NCI-H128 (cell line): ENCODE data around the gene C19orf44.

Experiments used
- DNase-seq: peaks from one replicate; lab custom pipeline; 2025; ENCODE audit not compliant: unreplicated experiment; lab: John Stamatoyannopoulos, UW

The C19orf44 gene

DNA sequence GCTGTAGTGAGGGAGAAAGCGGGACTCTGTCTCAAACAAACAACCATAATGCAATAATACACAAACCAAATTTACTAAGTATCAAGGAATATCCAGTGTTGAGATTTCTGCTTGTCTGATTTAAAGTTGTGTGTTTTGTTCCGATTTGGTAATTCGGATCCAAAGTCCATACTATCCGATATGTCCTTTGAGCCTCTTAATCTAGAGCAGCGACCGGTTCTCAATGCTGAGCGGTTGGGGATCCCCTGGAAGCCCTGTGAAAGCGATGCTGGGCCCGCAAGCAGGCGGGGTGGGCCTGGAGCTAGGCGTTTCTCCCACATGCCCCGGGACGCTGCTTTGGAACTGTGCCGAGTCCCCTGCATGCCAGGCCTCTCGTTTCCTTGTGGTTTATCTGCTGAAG is 20.2 kb downstream of the C19orf44 start:
- no peak for DNase-seq

DNA sequence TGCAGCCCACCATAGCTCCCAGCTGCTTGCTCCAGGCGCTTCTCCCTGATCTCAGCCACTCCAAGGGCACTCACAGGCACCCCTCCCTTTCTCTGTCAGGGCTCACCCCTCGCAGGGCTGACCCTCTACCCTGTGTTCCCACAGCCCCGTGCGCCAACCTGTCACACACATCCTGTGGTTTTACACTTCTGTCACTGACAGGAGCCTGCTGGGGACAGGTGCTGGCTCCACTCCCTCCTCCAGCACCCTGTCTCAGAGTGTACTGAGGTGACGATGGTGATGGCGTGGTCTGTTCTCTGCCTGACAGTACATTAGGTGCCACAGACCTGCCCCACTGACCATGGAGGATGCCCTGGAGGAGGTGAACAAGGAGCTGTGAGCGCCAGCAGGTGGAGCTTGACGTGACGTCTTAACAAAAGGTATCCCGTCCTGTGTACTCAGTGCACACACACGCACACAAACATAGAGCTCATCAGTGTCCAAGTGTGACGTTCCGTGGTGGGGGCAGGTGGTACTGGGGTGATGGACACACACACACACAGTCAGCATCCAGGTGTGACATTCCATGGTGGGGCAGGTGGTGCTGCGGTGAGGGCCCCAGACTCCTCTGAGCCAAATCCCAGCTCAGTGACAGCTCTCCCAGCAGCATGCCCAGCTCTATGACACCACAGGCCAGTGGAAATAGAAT is 20.9 kb downstream of the C19orf44 start:
- no peak for DNase-seq

DNA sequence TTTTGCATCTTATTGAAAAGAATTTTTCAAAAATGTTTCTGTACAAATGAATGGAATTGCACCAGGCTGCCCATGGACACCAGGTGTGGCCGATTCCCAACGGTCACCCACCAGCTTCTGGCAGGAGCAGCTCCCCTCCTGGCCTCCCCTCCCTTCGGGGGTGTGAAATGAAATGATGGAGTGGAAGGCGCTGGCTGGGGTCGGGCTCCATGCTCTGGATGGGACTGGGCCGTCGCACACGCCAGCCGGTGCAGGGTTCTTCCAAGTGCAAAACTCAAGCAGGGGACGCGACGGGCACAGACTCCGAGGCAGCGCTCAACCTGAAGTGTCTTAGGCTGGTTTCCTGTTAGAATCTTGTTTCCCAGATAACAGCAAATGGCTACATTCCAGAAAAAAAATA is 21.9 kb downstream of the C19orf44 start:
- DNase-seq, result no peak

DNA sequence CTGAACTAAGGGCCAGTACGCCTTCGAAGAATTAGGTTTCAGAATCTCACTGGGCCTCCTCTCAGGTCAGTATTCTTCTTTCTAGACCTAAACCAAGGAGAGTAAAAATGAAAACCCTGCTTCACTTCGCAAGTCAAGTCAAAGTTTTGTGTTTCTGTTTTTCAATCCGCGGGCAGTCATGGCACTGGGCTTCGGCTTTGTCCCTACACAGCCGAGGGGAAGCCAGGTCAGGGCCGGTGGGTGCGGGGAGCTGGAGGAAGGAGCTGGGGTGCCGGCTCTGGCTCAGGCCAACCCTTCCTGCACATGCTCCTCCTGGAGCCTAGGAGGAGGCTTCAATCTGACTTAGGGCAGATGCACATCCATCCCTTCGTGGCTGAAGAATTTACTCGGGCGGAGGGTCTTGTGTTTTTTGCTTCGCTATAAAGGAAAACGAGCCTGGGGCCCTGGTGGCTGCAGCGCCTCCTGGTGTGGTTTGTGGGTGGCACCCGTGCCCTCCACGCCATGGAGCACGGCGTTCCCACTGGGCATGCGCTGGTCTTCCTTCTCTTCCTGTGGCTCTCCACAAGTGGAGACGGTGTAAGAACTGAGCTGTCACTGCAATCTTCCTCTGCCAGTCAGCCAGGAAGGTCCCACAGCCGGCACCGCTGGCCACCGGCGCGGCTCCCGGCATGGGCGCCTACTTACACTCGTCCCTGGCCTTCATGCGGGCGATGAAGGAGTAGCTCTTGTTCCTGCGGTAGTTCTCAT is 22.5 kb downstream of the C19orf44 start:
- no peak for DNase-seq

DNA sequence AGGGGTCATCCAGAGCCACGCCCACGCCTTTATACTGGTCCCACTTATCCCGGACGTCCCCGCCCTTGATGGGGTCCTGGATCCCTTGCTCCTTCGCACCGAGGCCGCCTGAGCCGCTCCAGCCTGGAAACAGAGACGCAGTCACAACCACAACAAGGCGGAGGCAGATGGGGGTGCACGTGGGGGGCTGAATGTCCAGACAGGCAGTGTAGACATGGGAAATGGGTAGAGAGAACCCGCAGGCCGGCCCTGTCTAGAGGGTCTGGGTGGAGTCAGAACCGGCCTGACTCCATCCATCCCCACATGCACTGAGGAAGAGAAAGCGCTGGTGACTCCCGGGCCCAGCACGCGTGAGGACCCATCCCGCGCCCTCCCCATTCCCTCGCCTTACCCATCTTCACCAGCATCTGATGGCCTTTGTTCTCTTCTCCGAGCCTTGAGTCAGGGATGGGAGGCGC is 23.1 kb downstream of the C19orf44 start:
- DNase-seq, result no peak

DNA sequence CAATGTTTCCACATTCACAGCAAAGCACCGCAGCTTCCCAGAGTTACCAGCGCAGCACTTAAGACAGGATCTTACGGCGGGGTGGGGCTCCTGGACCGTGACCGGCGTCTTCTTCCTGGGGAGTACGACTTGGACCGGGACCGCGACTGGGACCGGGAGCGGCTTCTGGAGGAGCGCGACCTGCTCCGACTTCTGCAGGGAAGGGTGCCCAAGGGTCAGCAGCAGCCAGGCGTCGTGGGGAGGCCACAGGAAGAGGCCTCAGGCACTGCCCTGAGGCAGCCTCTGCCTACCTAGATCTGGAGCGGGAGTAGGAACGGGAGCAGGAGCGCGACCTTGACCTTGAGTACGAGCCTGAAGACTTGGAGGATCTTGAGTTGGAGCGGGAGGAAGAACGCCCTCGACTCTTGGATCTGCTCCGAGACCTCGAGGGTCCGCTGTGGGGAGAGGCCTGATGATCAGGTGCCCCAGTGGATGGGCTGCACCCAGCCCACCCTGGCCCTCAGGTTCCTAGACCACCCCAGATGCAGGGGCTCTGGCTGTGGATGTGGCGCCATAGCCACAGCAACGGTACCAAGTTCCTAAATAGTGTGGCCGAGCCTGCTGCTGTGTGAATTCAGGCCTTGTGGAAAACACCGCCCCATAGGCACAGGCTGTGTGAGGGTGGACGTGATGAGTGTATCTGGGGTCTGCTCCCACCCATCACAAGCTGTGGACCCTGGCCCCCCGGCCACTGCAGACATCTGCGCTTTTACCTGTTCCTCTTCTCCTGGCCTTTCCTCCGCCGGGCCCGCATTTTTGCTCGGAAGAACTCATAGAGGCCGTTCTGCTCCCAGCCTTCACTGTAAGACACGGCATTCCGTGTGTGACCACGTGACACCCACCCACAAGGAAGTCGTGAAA is 24.1 kb downstream of the C19orf44 start:
- no peak for DNase-seq

DNA sequence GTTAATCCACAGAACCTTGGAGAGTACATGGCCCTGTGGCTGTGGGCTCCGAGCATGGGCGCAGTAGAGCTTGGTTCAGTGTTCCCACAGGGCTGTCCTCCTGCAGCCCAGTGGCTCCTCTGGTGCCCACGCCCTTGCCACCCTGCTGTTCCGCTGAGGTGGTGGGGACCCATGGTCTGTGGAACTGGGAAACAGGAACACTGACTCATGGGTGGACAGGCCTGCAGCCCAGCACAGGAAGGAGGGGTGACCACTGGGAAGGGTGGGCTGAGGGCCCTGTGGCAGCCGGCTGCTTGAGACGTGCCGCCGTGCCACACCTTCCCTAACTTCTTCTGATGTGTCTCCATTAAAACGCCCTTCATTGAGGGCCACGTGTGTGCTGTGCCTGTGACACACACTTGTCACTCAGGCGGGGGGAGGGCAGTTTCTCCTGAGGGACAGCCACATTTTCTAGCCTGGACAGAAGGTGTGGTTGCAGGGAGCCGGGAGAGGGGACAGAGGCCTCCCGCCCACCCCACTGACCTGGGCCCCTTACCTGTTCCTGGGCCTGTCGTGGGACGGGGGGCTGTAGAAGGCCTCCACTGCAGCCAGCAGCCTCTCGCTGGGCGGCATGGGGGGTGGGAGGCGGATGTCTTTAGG is 24.9 kb downstream of the C19orf44 start:
- DNase-seq, result no peak

DNA sequence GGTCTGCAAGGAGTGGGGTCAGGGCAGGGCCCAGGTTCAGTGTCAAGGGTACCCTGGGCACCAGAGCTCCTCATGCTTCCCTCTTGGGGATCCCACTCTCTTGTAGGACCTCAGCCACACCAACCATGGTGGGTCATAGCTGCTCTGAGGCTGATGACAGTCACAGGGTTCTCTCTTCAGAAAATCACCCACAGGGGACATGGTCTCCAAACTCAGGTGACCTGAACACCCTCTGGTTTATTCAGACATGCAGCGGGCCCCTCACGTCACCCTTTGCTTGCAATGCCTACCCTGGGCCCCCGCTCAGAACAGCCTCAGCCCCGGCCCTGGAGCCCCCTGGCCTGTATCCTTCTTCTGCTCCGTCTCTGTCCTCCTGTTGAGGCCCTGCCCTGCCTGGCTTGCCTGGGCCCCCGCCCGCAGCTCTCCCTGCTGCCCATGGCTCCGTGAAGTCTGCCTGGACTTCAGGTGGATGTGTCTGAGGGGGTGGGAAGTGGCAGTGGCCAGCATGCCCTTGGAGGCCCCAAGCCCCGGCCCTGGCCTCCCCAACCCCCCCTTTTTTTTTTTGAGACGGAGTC is 25.6 kb downstream of the C19orf44 start:
- no peak for DNase-seq

DNA sequence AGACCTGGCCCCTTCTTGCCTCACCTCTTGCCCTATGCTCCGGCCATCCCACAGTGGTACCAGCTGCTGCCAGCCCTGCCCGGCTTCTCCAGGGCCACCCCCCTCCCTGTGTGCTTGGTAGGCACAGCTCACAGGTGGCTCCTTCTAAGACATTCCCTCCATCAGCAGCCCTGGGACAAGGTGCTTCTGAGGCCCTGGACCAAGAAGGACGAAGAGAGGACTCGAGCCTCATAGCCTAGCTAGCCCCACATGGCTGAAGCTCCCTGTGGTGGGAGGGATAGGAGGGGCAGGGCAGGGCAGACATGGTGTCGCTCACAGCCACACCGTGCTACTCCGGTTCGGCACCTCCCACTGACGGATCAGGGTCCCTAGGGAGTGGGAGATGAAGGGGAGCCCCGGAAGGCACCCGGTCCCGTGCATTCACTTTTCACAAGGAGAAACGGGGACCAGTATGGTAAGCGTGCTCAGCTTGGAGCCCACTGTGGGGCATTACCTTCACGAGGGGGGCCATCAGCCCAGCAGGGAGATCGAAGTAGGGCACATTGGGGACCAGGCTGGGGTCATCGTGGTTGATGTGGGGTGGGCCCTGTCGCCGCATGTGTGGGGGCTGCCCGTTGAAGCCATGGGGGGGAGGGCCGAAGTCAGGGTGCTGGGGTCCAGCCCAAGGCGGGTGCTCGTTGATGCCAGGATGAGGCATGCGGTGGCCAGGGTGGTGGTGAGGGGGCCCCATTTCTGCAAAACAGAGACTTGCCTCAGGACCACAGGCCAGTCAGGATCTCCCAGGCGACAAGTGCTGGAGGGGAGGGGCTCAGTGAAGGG is 26.6 kb downstream of the C19orf44 start:
- no peak for DNase-seq

DNA sequence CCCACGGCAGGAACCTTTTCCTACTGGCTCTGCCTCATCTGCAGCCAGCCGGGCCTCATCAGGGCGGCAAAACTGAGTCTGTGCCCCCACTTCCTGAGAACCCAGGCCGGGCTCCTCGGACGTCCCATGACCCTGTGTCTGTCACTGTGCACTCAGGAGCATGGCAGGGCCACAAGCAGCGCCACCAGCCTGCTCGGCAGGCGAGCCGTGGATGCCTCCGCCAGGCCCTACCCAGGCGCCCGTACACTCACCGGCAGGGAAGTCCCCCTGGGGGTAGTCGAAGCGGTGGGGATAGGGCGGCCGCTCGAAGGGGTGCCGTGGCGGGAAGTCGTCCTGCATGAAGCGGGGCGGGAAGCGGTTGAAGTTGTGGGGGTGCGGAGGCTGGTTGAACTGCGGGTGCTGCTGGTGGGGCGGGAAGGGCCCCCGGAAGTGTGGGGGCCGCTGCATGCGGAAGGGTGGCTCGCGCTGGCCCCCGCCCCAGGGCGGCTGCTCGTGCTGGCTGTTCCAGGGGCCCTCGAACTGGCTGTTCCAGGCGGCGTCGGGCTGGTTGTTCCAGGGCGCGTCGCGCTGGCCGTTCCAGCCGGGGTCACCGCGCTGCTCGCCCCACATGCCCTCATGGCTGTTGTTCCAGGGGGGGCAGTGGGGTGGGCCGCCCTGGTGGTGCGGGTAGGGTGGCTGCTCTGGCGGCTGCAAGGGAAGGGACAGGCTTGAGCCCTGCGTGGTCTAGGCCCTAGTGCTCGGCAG is 29.0 kb downstream of the C19orf44 start:
- DNase-seq, result no peak

DNA sequence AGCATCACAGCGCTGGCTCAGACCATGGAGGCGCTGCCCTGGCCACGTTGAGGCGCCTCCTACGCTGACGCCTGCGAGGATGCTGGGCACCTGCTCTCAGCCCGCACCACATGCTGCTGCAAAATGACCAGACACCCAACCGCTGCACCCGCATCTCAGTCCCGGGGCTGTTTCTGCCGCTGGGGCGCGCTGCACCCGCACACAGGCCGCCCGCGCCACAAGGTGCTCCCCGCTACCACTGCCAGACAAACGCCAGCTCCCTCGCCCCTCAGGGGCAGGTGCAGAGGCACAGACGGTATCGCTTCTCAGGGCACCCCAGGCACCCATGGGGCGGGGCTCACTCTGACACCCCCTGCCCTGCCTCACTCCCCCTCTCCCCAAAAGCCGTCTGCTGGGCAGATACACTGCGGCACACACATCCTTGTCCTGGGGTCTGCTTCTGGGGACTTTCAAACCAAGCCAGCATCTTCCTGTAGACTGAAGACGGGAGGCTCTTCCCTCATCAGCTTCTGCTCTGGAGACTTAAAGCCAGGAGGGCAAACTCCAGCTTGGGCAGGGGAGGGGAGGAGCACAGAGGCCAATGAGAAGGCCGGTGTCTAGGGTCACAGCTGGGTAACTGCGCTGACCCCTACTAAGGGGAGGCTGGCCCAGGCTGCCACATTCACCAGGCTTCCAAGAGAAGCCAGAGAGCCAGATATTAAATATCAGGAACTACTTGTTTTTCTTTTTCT is 29.7 kb downstream of the C19orf44 start:
- DNase-seq, result no peak

DNA sequence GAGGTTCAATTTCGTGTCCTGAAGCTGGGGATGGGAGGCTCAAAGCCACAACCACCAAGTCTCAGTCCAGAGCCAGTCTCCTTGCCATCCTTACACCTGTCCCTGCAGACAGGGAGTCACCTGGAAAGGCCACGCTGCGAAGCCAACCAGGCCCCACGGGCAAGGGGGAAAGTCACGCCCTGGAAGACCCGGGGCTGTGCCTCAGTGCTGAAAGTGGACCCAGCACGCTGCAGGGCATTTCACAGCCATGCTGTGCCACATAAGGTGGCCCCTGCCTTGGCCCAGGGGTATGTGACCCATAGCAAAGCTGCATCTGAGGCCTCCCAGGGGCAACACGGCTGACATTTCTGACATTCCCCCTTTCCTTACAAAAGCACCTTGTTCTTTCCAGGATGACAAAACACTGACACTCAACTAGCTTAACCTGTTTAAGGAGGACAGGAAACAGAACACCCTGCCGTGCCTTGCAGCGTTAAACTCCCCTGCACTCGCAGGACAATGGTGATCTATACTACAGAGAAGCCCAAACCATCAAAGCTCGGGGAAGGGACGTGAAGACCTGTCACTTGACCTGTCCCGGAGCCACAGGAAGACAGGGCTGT is 31.2 kb downstream of the C19orf44 start:
- no peak for DNase-seq

DNA sequence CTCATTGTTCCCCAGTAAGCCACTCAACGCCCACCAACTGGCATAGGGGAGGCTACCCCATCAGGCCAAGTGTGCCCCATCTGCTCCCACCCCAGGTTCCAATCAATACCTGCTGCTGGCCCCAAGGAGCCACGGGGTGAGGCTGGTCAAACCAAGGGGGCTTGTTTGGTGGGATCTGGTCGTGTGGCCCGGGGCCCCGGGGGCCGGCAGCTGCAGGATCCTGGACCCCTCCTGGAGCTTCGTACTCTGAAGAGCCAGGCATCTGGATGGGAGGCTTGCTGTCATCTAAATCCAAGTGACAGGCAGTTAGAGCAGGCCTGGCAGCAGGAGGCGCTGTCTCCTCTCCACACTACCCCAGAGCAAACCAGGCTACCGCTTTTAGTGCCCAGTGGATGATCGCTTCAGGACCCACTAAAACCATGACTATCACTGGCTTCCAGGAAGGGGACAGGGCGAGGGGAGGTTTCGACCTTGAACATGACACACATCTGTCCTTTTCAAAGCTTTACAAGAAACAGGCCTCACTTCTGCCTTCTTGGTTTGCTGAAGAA is 31.9 kb downstream of the C19orf44 start:
- no peak for DNase-seq

DNA sequence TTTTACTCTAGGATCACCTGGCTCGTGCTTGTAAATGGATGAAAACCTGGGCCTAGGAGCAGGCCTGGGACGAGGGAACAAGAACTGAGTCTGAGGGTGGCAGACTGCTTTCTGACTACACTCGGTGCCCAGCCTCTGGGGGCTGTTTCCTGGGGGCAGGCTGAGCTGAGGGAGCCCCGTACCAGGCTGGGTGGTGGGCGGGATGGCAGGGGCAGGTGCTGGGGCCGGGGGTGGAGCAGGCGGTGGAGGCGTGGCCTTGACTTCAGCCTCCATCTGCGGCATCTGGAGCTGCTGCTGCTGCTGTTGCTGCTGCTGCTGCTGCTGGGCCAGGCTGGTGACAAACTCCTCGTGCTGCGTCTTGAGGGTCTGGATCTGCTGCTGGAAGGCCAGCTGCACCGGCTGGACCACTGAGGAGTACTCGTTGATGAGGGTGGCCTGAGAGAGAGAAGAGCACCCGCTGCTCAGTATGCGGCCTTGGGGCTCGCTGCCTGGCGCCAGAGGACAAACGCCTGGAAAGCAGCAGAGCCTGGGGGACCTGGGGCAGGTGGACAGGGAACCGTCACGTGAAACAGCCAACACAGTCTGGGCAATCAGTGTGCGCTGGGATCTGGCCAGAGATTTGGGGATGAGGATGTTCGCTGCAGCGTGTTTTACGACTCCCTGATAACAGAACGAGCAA is 33.4 kb downstream of the C19orf44 start:
- no peak for DNase-seq

DNA sequence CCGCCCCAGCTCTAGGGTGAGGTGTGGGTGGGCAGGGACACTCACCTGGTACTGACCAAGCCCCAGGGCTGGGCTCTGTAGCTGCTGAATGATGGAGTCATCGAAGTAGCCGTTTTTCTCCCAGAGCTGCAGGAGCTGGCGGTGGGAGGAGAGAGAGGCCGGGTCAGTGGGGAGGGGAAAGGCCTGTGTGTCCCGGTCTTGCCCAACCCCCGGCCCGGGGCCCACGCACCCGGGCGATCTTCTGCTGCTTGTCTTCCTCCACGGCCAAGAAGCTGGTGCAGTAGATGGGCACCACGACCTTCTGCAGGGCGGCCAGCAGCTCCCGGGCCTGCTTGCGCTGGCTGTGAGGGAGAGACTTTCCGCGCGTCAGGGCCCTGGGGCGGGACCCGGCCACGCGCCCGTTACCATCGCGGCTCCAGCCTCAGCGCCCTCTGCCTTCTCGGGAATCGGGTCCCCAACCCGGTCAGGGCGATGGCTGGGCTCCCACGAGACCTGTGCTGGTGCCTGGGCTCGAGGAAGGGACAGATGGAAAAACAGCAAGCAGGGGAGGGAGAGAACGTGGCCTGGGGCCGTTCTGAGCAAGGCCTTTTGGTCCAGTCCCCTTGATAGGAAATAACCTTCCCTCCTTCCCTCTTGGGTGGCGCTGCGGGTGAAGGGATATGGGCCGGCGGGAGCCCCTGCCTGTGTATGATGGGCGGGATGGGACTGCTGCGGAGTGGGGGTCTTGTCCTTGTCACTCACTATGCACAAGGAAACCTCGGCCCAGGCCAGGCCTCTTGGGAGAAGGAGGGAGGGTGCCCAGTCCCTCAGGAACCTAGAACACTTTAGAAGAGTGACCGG is 34.6 kb downstream of the C19orf44 start:
- DNase-seq, result no peak

DNA sequence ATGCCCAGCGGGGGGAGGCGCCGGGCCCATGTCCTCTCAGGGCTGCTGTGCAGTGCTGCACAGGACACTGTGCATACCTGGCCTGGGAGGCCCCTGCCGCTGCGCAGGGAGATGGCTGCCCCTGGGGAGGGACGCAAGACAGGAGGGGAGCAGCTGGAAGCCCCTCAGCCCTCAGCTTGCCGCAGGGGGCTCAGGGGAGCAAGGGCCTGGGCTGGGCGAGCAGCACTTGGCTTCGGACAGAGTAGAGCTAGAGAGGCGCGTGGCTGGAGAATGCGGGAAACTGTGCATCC is 35.1 kb downstream of the C19orf44 start:
- DNase-seq, result no peak
